Pancreas (tissue), 10 donors: Measurements from ENCODE around the gene LPO. TPM values are rescaled to one million over a fixed set of nuclear protein-coding genes. Genes with fewer than 3 reads are reported as not detected.
A peak's percentile ranks its signal among the peaks of the same experiment; 100 is the strongest.

Source experiments
- ATAC-seq, 4 donors: fragments of 200-7000 bp; cut with Tn5 transposase; one replicate each; pipeline versions ENCODE4 v1.8.0 to v1.9.1; 2020; ENCODE audit warnings: mild to moderate bottlenecking in 4 of 4, moderate library complexity in 4 of 4
- DNase-seq, 6 donors: peaks; one replicate each; pipeline ENCODE4 v3.0.0-alpha.2; 2020
- FAIRE-seq: peaks from 2 replicates; lab custom pipeline; 2012; peaks lifted over from hg19 to GRCh38; lab: Jason Lieb, UNC
- H3K27ac ChIP-seq, 4 donors: fragments of 200-600 bp; sonication (generic); 1 replicate in 3 of 4; 2 replicates in 1 of 4; pipeline versions ENCODE4 v1.5.0 to v1.8.0; 2020
- H3K27me3 ChIP-seq, 4 donors: fragments of 200-600 bp; one replicate each; pipeline ENCODE4 v1.8.0; 2021
- H3K36me3 ChIP-seq, 3 donors: fragments of 200-600 bp; sonication (generic) in 1 of 3; one replicate each; pipeline versions ENCODE4 v1.5.0 to v1.8.0; 2020 to 2021
- H3K4me1 ChIP-seq, 3 donors: fragments of 200-600 bp; one replicate each; pipeline ENCODE4 v1.8.0; 2021
- H3K4me3 ChIP-seq, 4 donors: fragments of 200-600 bp; sonication (generic) in 2 of 4; one replicate each; pipeline versions ENCODE4 v1.5.0 to v1.8.0; 2020 to 2021
- H3K9me3 ChIP-seq, 4 donors: fragments of 200-600 bp; one replicate each; pipeline ENCODE4 v1.8.0; 2021
- CTCF ChIP-seq, 4 donors: fragments of 200-600 bp; sonication (generic) in 3 of 4; IDR thresholded peaks; one replicate each; pipeline versions ENCODE4 v1.5.0 to v1.8.0; 2021; ENCODE audit warnings: antibody characterized with exemption in 4 of 4
- WGBS, 2 donors: extraction: QIAGEN DNeasy Blood & Tissue Kit; methylation state at CpG; one replicate each; pipeline ENCODE4 v1.1.7; 2013; 5-methylcytosine and 5-hydroxymethylcytosine counted together
- intact Hi-C, 3 donors: fragments of 100-400 bp; cut with DNase I; formaldehyde crosslinking; loops; one replicate each; pipeline versions ENCODE4 v1.11.1 to v1.14.2; 2022
- polyA plus RNA-seq, 2 donors: library from polyadenylated mRNA; stranded (reverse); fragments of 200-250 nt; gene quantifications; one replicate each; pipeline ENCODE4 v1.2.3, GENCODE V29; 2013
- total RNA-seq, 6 donors: library from RNA; stranded (reverse); fragmentation: NEBNext Ultra II Directional in 4 of 6; extraction: Animal tissue kit (Norgen Biotek cat#: 25700) in 4 of 6; gene quantifications; one replicate each; pipeline versions ENCODE4 v1.2.1 to v1.2.4, GENCODE V29; 2021 to 2023
- donor health status: healthy with polysubstance abuse.
- donor health status: DM: no; HTN: no; CAD: no; lungs with moderate emphysema.
- donor health status: DM: no; HTN: no; CAD: no.
- donor health status: control.
- donor health status: control.
- donor health status: Bipolar disorder and iron deficiency.
- donor health status: DM: yes; HTN: yes; CAD: no.
- donor health status: DM: no; HTN: no; CAD: no.
- donor health status: DM: no; HTN: no; CAD: no.
- donor health status: DM: yes; HTN: yes; CAD: no.

Gene LPO
- total and polyA plus RNA-seq, 8 donors = 0.08 to 0.23 TPM; not detected in 6

GRCh38 chr17:58310511-58311428, 72.4 kb downstream of the LPO start:
- TF ChIP-seq CTCF (IDR thresholded peaks at IDR 0.05) = no peak
- H3K36me3 ChIP-seq = no peaks in the 10 kb centered on the region
- FAIRE-seq = no peak
- ATAC-seq = no peak
- H3K4me1 ChIP-seq = no peaks in the 10 kb centered on the region
- H3K27me3 ChIP-seq = no peaks in the 10 kb centered on the region
- H3K4me3 ChIP-seq = no peak overlapping the region
- DNase-seq = peak in 2 of 6 donors; percentile 50 to 60
- no peaks in the 10 kb centered on the region for H3K9me3 ChIP-seq
- 85 to 89% methylated on average over 23 of the region's 23 CpGs for WGBS, 2 donors
- intact Hi-C loops = no loop called here
- H3K27ac ChIP-seq = no peak overlapping the region

GRCh38 chr17:58311429-58311894, 73.1 kb downstream of the LPO start:
- FAIRE-seq (no peak), ATAC-seq (no peak), DNase-seq (peak in 1 of 6 donors; percentile 30)
- H3K9me3 ChIP-seq = no peaks in the 10 kb centered on the region
- H3K27me3 ChIP-seq = no peaks in the 10 kb centered on the region
- WGBS, 2 donors = 85 to 89% methylated on average over 9 of the region's 9 CpGs
- intact Hi-C loops = no loop called here
- no peaks in the 10 kb centered on the region for H3K4me1 ChIP-seq
- no peaks in the 10 kb centered on the region for H3K36me3 ChIP-seq
- no peak overlapping the region for H3K27ac ChIP-seq
- no peak overlapping the region for H3K4me3 ChIP-seq
- TF ChIP-seq CTCF (IDR thresholded peaks at IDR 0.05) = no peak

GRCh38 chr17:58312021-58312630, 73.7 kb downstream of the LPO start:
- DNase-seq (peak in 2 of 6 donors; percentile 45 to 65), ATAC-seq (no peak), FAIRE-seq (no peak)
- H3K27ac ChIP-seq = no peak overlapping the region
- intact Hi-C loops = no loop called here
- H3K27me3 ChIP-seq = no peaks in the 10 kb centered on the region
- WGBS, 2 donors = 89 to 94% methylated on average over 21 to 23 of the region's 23 CpGs
- no peaks in the 10 kb centered on the region for H3K36me3 ChIP-seq
- H3K4me3 ChIP-seq = no peak overlapping the region
- H3K4me1 ChIP-seq = no peaks in the 10 kb centered on the region
- TF ChIP-seq CTCF (IDR thresholded peaks at IDR 0.05) = no peak
- H3K9me3 ChIP-seq = no peaks in the 10 kb centered on the region

GRCh38 chr17:58312829-58313228, 74.4 kb downstream of the LPO start:
- H3K4me3 ChIP-seq = no peak overlapping the region
- ATAC-seq (no peak), FAIRE-seq (no peak), DNase-seq (no peak)
- intact Hi-C loops = no loop called here
- no peak overlapping the region for H3K27ac ChIP-seq
- no peaks in the 10 kb centered on the region for H3K9me3 ChIP-seq
- no peaks in the 10 kb centered on the region for H3K27me3 ChIP-seq
- TF ChIP-seq CTCF (IDR thresholded peaks at IDR 0.05) = no peak
- WGBS, 2 donors = 39 to 45% methylated on average over 1 of the region's 1 CpG
- no peaks in the 10 kb centered on the region for H3K36me3 ChIP-seq
- H3K4me1 ChIP-seq = no peaks in the 10 kb centered on the region
